Measurements from ENCODE around the gene CSH1. TPM values are rescaled to one million over a fixed set of nuclear protein-coding genes. Genes with fewer than 3 reads are reported as not detected.
A peak's percentile ranks its signal among the peaks of the same experiment; 100 is the strongest.
"Not testable (repeated sequence)": the region's sequence is repeated elsewhere in the genome, so short reads cannot be mapped to it uniquely, and the experiment has no call there.

Gene CSH1
- not detected in 2 replicates for total RNA-seq
- long read RNA-seq: 0 reads

GRCh38 chr17:63896524-63897354, at the start of gene CSH1:
CSH1 (minus strand) TSS chr17:63896574; CDS start chr17:63896511, 63 bp downstream.
- H3K27ac Mint-ChIP-seq; H3K36me3 Mint-ChIP-seq (ENCODE audit: insufficient read depth); DNase-seq (ENCODE audit: low spot score, unreplicated experiment); H3K4me3 Mint-ChIP-seq (ENCODE audit: low read depth); H3K4me1 Mint-ChIP-seq (ENCODE audit: low read depth); H3K9me3 Mint-ChIP-seq (ENCODE audit: low read depth): not testable (repeated sequence)
- H3K27me3 Mint-ChIP-seq: peaks cover 16% of the 10 kb centered on the region

- DNase-seq (ENCODE audit: low spot score, unreplicated experiment): no peak
- Mint-ChIP-seq H3K4me3 (ENCODE audit: low read depth) (no peak overlapping the region), H3K4me1 (ENCODE audit: low read depth) (no peaks in the 10 kb centered on the region), H3K27me3 (peaks cover under 1% of the 10 kb centered on the region), H3K27ac (no peak overlapping the region), H3K36me3 (ENCODE audit: insufficient read depth) (no peaks in the 10 kb centered on the region), H3K9me3 (ENCODE audit: low read depth) (no peaks in the 10 kb centered on the region)
- no peak for TF ChIP-seq CTCF (IDR thresholded peaks at IDR 0.05; ENCODE audit: unreplicated experiment)
Measured at GRCh38 chr17:63945784-63946439, 49.5 kb upstream of the CSH1 start.

- Mint-ChIP-seq H3K27me3 (no peaks in the 10 kb centered on the region), H3K4me1 (ENCODE audit: low read depth) (no peaks in the 10 kb centered on the region), H3K9me3 (ENCODE audit: low read depth) (no peaks in the 10 kb centered on the region), H3K36me3 (ENCODE audit: insufficient read depth) (no peaks in the 10 kb centered on the region), H3K27ac (no peak overlapping the region), H3K4me3 (ENCODE audit: low read depth) (no peak overlapping the region)
- no peak for TF ChIP-seq CTCF (IDR thresholded peaks at IDR 0.05; ENCODE audit: unreplicated experiment)
- no peak for DNase-seq (ENCODE audit: low spot score, unreplicated experiment)
Measured at GRCh38 chr17:63944736-63945499, 48.5 kb upstream of the CSH1 start.

GRCh38 chr17:63943745-63944144, 47.4 kb upstream of the CSH1 start:
- DNase-seq (ENCODE audit: low spot score, unreplicated experiment): no peak
- Mint-ChIP-seq H3K4me1 (ENCODE audit: low read depth) (no peaks in the 10 kb centered on the region), H3K27ac (no peak overlapping the region), H3K27me3 (no peaks in the 10 kb centered on the region), H3K36me3 (ENCODE audit: insufficient read depth) (no peaks in the 10 kb centered on the region), H3K9me3 (ENCODE audit: low read depth) (no peaks in the 10 kb centered on the region), H3K4me3 (ENCODE audit: low read depth) (no peak overlapping the region)
- TF ChIP-seq CTCF (IDR thresholded peaks at IDR 0.05; ENCODE audit: unreplicated experiment): peak; percentile 32

- TF ChIP-seq CTCF (IDR thresholded peaks at IDR 0.05; ENCODE audit: unreplicated experiment): no peak
- DNase-seq (ENCODE audit: low spot score, unreplicated experiment): no peak
- Mint-ChIP-seq H3K27ac (no peak overlapping the region), H3K4me1 (ENCODE audit: low read depth) (no peaks in the 10 kb centered on the region), H3K27me3 (no peaks in the 10 kb centered on the region), H3K9me3 (ENCODE audit: low read depth) (no peaks in the 10 kb centered on the region), H3K4me3 (ENCODE audit: low read depth) (no peak overlapping the region), H3K36me3 (ENCODE audit: insufficient read depth) (no peaks in the 10 kb centered on the region)
Measured at GRCh38 chr17:63942309-63942985, 46.1 kb upstream of the CSH1 start.
